ENCODE measurements around the gene NPAS2.

Gene NPAS2

GRCh38 chr2:101026923-101027469, 207.1 kb downstream of the NPAS2 start:
- Histone ChIP-seq H3K9ac (ENCODE audit: low read depth, low read length, poor library complexity, severe bottlenecking) (no peak overlapping the region), H3K27me3 (ENCODE audit: insufficient read depth, low read length, poor library complexity, severe bottlenecking) (no peaks in the 10 kb centered on the region), H3F3A (ENCODE audit: low read depth) (no peaks in the 10 kb centered on the region), H3K4me2 (ENCODE audit: low read depth, low read length, poor library complexity, severe bottlenecking) (no peak overlapping the region), H3K4me3 (ENCODE audit: low read length, poor library complexity, severe bottlenecking) (no peak overlapping the region), H3K4me1 (ENCODE audit: insufficient read depth, low read length, poor library complexity, severe bottlenecking) (no peaks in the 10 kb centered on the region), H4K20me1 (ENCODE audit: insufficient read depth, low read length, poor library complexity, severe bottlenecking) (no peaks in the 10 kb centered on the region), H3K9me2 (replicated peaks; ENCODE audit: low read depth, low read length) (no peaks in the 10 kb centered on the region), H2AFZ (ENCODE audit: low read length) (no peak overlapping the region), H3K36me3 (ENCODE audit: insufficient read depth, low read length) (no peaks in the 10 kb centered on the region), H3K9me3 (ENCODE audit: insufficient read depth, low read depth, low read length) (no peaks in the 10 kb centered on the region), H3K79me2 (ENCODE audit: insufficient read depth, low read length) (no peaks in the 10 kb centered on the region)
- TF ChIP-seq EZH2phosphoT487 (IDR thresholded peaks at IDR 0.05; ENCODE audit: borderline replicate concordance), result no peak
- no peak for TF ChIP-seq CTCF (conservative IDR thresholded peaks at IDR 0.05; ENCODE audit: low read length)

GRCh38 chr2:101027852-101028251, 207.9 kb downstream of the NPAS2 start:
- Histone ChIP-seq H3F3A (ENCODE audit: low read depth) (no peaks in the 10 kb centered on the region), H3K9me2 (replicated peaks; ENCODE audit: low read depth, low read length) (no peaks in the 10 kb centered on the region), H3K36me3 (ENCODE audit: insufficient read depth, low read length) (no peaks in the 10 kb centered on the region), H3K4me2 (ENCODE audit: low read depth, low read length, poor library complexity, severe bottlenecking) (no peak overlapping the region), H3K9me3 (ENCODE audit: insufficient read depth, low read depth, low read length) (no peaks in the 10 kb centered on the region), H3K4me3 (ENCODE audit: low read length, poor library complexity, severe bottlenecking) (no peak overlapping the region), H4K20me1 (ENCODE audit: insufficient read depth, low read length, poor library complexity, severe bottlenecking) (no peaks in the 10 kb centered on the region), H3K79me2 (ENCODE audit: insufficient read depth, low read length) (no peaks in the 10 kb centered on the region), H3K9ac (ENCODE audit: low read depth, low read length, poor library complexity, severe bottlenecking) (no peak overlapping the region), H2AFZ (ENCODE audit: low read length) (no peak overlapping the region), H3K4me1 (ENCODE audit: insufficient read depth, low read length, poor library complexity, severe bottlenecking) (no peaks in the 10 kb centered on the region), H3K27me3 (ENCODE audit: insufficient read depth, low read length, poor library complexity, severe bottlenecking) (no peaks in the 10 kb centered on the region)
- TF ChIP-seq CTCF (conservative IDR thresholded peaks at IDR 0.05; ENCODE audit: low read length) (no peak), EZH2phosphoT487 (IDR thresholded peaks at IDR 0.05; ENCODE audit: borderline replicate concordance) (no peak)

DNA sequence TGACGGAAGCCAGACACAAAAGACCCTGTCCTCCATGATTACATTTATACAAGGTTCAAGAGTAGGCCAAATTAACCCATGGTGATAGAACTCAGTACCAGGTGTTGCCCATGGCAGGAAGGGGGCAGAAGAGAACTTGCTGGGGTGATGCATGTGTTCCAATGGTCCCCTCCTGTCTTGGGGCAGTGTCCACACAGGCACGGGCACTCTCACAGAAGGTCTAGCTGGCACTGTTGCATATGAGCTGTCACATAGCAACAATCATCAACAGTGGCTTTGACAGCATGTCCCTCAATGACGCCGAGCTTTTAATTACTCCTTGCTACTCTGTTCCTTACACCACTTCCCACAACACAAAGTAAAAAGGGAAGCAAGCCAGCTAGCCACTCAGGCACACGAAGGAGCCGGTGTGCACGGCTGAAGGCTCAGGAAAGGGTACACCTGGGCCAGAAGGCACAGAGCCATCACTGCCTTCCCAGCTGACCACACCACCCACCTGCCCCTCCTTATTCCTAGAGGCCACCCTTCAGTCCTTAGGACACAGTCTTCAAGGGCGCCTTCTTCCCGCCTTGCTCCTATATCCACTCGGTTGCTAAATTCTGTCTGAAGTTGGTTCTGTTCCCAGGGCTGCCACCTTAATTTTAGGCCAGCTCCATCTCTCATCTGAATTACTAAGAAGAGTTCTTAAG, 211.1 kb downstream of the NPAS2 start:
- Histone ChIP-seq H3K4me3 (ENCODE audit: low read length, poor library complexity, severe bottlenecking) (no peak overlapping the region), H3K9me2 (replicated peaks; ENCODE audit: low read depth, low read length) (no peaks in the 10 kb centered on the region), H3K79me2 (ENCODE audit: insufficient read depth, low read length) (no peaks in the 10 kb centered on the region), H3F3A (ENCODE audit: low read depth) (no peaks in the 10 kb centered on the region), H2AFZ (ENCODE audit: low read length) (no peak overlapping the region), H3K9me3 (ENCODE audit: insufficient read depth, low read depth, low read length) (no peaks in the 10 kb centered on the region), H4K20me1 (ENCODE audit: insufficient read depth, low read length, poor library complexity, severe bottlenecking) (no peaks in the 10 kb centered on the region), H3K4me1 (ENCODE audit: insufficient read depth, low read length, poor library complexity, severe bottlenecking) (no peaks in the 10 kb centered on the region), H3K36me3 (ENCODE audit: insufficient read depth, low read length) (no peaks in the 10 kb centered on the region), H3K4me2 (ENCODE audit: low read depth, low read length, poor library complexity, severe bottlenecking) (no peak overlapping the region), H3K9ac (ENCODE audit: low read depth, low read length, poor library complexity, severe bottlenecking) (no peak overlapping the region), H3K27me3 (ENCODE audit: insufficient read depth, low read length, poor library complexity, severe bottlenecking) (no peaks in the 10 kb centered on the region)
- TF ChIP-seq EZH2phosphoT487 (IDR thresholded peaks at IDR 0.05; ENCODE audit: borderline replicate concordance) (no peak), CTCF (conservative IDR thresholded peaks at IDR 0.05; ENCODE audit: low read length) (no peak)

Data from Loucy (cell line).